ENCODE results near the gene TMEM256.

Gene TMEM256

GRCh38 chr17:7438656-7439460 is 35.0 kb upstream of the TMEM256 start:
- H3K4me1 ChIP-seq (ENCODE audit: control insufficient read depth, insufficient read depth, low read length) = peaks cover 11% of the 10 kb centered on the region

GRCh38 chr17:7437950-7438614 is 34.2 kb upstream of the TMEM256 start:
- Histone ChIP-seq H3K36me3 (ENCODE audit: control insufficient read depth, insufficient read depth, low read length) (peaks cover 2% of the 10 kb centered on the region), H3K4me3 (ENCODE audit: low read depth, low read length) (peak overlapping the region; percentile 87), H3K4me1 (ENCODE audit: control insufficient read depth, insufficient read depth, low read length) (peaks cover 11% of the 10 kb centered on the region), H3K9ac (ENCODE audit: low read depth, low read length) (no peak overlapping the region), H3K27me3 (ENCODE audit: control insufficient read depth, insufficient read depth, low read length) (peaks cover 14% of the 10 kb centered on the region), H3K9me3 (ENCODE audit: control insufficient read depth, insufficient read depth, low read length) (no peaks in the 10 kb centered on the region)

More at GRCh38 chr17:7438656-7439460, 35.0 kb upstream of the TMEM256 start:
- H3K36me3 ChIP-seq (ENCODE audit: control insufficient read depth, insufficient read depth, low read length) = peaks cover 2% of the 10 kb centered on the region
- no peaks in the 10 kb centered on the region for H3K9me3 ChIP-seq (ENCODE audit: control insufficient read depth, insufficient read depth, low read length)
- no peak overlapping the region for H3K9ac ChIP-seq (ENCODE audit: low read depth, low read length)
- H3K27me3 ChIP-seq (ENCODE audit: control insufficient read depth, insufficient read depth, low read length) = peaks cover 19% of the 10 kb centered on the region
- peak overlapping the region; percentile 87 for H3K4me3 ChIP-seq (ENCODE audit: low read depth, low read length)

DNA sequence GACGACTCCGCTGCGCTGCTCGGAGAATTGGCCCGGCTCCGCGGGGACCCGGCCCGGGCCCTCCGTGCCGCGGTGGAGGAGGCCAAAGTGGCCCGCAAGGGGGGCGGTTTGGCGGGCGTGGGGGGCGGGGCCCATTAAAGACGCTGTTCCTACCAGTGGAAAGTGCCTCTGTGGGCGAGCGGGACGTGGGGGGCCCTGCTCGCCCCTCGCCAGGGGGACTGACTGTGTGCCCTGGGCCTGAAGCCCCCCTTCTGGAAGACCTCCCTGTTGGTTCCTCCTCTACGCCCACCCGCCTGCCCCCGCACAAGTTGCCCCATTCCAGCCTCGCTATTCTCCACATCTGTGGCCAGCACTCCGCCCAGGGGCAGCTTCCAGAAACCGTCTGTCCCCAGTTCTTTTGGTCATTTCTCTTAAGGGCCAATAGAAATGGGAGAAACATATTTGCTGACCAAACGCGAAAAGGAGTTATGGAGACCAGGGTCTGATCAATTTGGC is 33.5 kb upstream of the TMEM256 start:
- peak overlapping the region; percentile 63 for H3K4me3 ChIP-seq (ENCODE audit: low read depth, low read length)
- no peak overlapping the region for H3K9ac ChIP-seq (ENCODE audit: low read depth, low read length)
- H3K9me3 ChIP-seq (ENCODE audit: control insufficient read depth, insufficient read depth, low read length) = no peaks in the 10 kb centered on the region

GRCh38 chr17:7436556-7437368 is 32.9 kb upstream of the TMEM256 start:
- Histone ChIP-seq H3K36me3 (ENCODE audit: control insufficient read depth, insufficient read depth, low read length) (no peaks in the 10 kb centered on the region), H3K9ac (ENCODE audit: low read depth, low read length) (no peak overlapping the region), H3K9me3 (ENCODE audit: control insufficient read depth, insufficient read depth, low read length) (no peaks in the 10 kb centered on the region), H3K4me3 (ENCODE audit: low read depth, low read length) (peak overlapping the region; percentile 63), H3K4me1 (ENCODE audit: control insufficient read depth, insufficient read depth, low read length) (peaks cover 11% of the 10 kb centered on the region), H3K27me3 (ENCODE audit: control insufficient read depth, insufficient read depth, low read length) (peaks cover 12% of the 10 kb centered on the region)

More for the DNA sequence above, 33.5 kb upstream of the TMEM256 start:
- Histone ChIP-seq H3K27me3 (ENCODE audit: control insufficient read depth, insufficient read depth, low read length) (peaks cover 14% of the 10 kb centered on the region), H3K36me3 (ENCODE audit: control insufficient read depth, insufficient read depth, low read length) (no peaks in the 10 kb centered on the region), H3K4me1 (ENCODE audit: control insufficient read depth, insufficient read depth, low read length) (peaks cover 11% of the 10 kb centered on the region)

GRCh38 chr17:7435676-7436555 is 32.0 kb upstream of the TMEM256 start:
- H3K36me3 ChIP-seq (ENCODE audit: control insufficient read depth, insufficient read depth, low read length) = no peaks in the 10 kb centered on the region
- H3K4me3 ChIP-seq (ENCODE audit: low read depth, low read length) = peak overlapping the region; percentile 63
- H3K9me3 ChIP-seq (ENCODE audit: control insufficient read depth, insufficient read depth, low read length) = no peaks in the 10 kb centered on the region
- peaks cover 7% of the 10 kb centered on the region for H3K4me1 ChIP-seq (ENCODE audit: control insufficient read depth, insufficient read depth, low read length)
- peak overlapping the region; percentile 37 for H3K9ac ChIP-seq (ENCODE audit: low read depth, low read length)
- peaks cover 10% of the 10 kb centered on the region for H3K27me3 ChIP-seq (ENCODE audit: control insufficient read depth, insufficient read depth, low read length)

GRCh38 chr17:7432296-7432695 is 28.4 kb upstream of the TMEM256 start:
- Histone ChIP-seq H3K4me3 (ENCODE audit: low read depth, low read length) (no peak overlapping the region), H3K27me3 (ENCODE audit: control insufficient read depth, insufficient read depth, low read length) (no peaks in the 10 kb centered on the region), H3K9ac (ENCODE audit: low read depth, low read length) (no peak overlapping the region), H3K4me1 (ENCODE audit: control insufficient read depth, insufficient read depth, low read length) (no peaks in the 10 kb centered on the region), H3K9me3 (ENCODE audit: control insufficient read depth, insufficient read depth, low read length) (no peaks in the 10 kb centered on the region), H3K36me3 (ENCODE audit: control insufficient read depth, insufficient read depth, low read length) (no peaks in the 10 kb centered on the region)

DNA sequence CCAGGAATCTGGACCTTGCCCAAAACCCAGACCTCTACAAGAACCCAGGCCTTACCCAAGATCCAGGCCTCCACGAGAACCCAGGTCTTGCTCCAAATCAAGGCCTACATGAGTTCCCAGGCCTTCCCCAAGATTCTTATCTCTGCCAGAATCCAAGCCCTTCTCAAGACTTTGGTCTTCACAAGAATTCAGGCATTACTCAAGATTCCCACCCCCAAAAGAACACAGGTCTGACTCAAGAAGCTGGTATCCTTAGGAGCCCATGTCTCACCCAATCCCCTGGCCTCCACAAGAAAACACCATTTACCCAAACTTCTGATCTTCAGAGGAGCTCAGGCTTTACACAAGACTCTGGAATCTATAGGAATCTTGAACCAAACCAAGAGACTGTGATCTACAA is 27.3 kb upstream of the TMEM256 start:
- no peak overlapping the region for H3K4me3 ChIP-seq (ENCODE audit: low read depth, low read length)
- no peak overlapping the region for H3K9ac ChIP-seq (ENCODE audit: low read depth, low read length)
- H3K27me3 ChIP-seq (ENCODE audit: control insufficient read depth, insufficient read depth, low read length) = no peaks in the 10 kb centered on the region
- no peaks in the 10 kb centered on the region for H3K9me3 ChIP-seq (ENCODE audit: control insufficient read depth, insufficient read depth, low read length)
- H3K36me3 ChIP-seq (ENCODE audit: control insufficient read depth, insufficient read depth, low read length) = no peaks in the 10 kb centered on the region
- H3K4me1 ChIP-seq (ENCODE audit: control insufficient read depth, insufficient read depth, low read length) = no peaks in the 10 kb centered on the region

GRCh38 chr17:7429722-7430121 is 25.8 kb upstream of the TMEM256 start:
- no peaks in the 10 kb centered on the region for H3K27me3 ChIP-seq (ENCODE audit: control insufficient read depth, insufficient read depth, low read length)
- no peak overlapping the region for H3K4me3 ChIP-seq (ENCODE audit: low read depth, low read length)
- H3K4me1 ChIP-seq (ENCODE audit: control insufficient read depth, insufficient read depth, low read length) = no peaks in the 10 kb centered on the region
- H3K9me3 ChIP-seq (ENCODE audit: control insufficient read depth, insufficient read depth, low read length) = no peaks in the 10 kb centered on the region
- H3K36me3 ChIP-seq (ENCODE audit: control insufficient read depth, insufficient read depth, low read length) = no peaks in the 10 kb centered on the region
- no peak overlapping the region for H3K9ac ChIP-seq (ENCODE audit: low read depth, low read length)

DNA sequence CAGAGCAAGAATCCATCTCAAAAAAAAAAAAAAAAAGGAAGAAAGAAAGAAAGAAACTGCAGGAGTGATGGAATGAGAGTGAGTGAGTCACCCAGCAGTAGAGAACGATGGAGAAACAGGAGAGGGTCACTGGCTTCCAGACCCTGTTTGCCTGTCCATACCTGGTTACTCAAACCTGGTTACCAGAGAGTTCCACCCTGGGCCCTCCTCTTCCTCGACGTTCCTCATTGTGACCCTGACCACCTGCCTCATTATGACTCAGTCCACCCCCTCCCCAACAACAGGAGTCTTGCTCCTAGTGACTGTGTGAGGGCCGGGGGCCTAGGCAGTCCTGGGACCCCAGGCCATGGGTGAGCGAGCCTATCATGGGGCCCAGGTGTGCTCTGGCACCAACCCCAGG is 24.7 kb upstream of the TMEM256 start, which contains the start of gene SPEM3:
Gene SPEM3, plus strand, starts transcription at position 301 of the 400 bp plus-strand sequence. Its CDS starts 46 bp downstream, at position 347.
- no peaks in the 10 kb centered on the region for H3K36me3 ChIP-seq (ENCODE audit: control insufficient read depth, insufficient read depth, low read length)
- no peaks in the 10 kb centered on the region for H3K9me3 ChIP-seq (ENCODE audit: control insufficient read depth, insufficient read depth, low read length)
- no peaks in the 10 kb centered on the region for H3K27me3 ChIP-seq (ENCODE audit: control insufficient read depth, insufficient read depth, low read length)
- no peaks in the 10 kb centered on the region for H3K4me1 ChIP-seq (ENCODE audit: control insufficient read depth, insufficient read depth, low read length)
- no peak within 1 kb of the TSS for H3K9ac ChIP-seq (ENCODE audit: low read depth, low read length)
- no peak within 1 kb of the TSS for H3K4me3 ChIP-seq (ENCODE audit: low read depth, low read length)

- no peak overlapping the region for H3K9ac ChIP-seq (ENCODE audit: low read depth, low read length)
Observed at GRCh38 chr17:7427549-7427948, 23.7 kb upstream of the TMEM256 start.

More at GRCh38 chr17:7427549-7427948, 23.7 kb upstream of the TMEM256 start:
- Histone ChIP-seq H3K36me3 (ENCODE audit: control insufficient read depth, insufficient read depth, low read length) (no peaks in the 10 kb centered on the region), H3K4me1 (ENCODE audit: control insufficient read depth, insufficient read depth, low read length) (no peaks in the 10 kb centered on the region), H3K27me3 (ENCODE audit: control insufficient read depth, insufficient read depth, low read length) (no peaks in the 10 kb centered on the region), H3K4me3 (ENCODE audit: low read depth, low read length) (no peak overlapping the region), H3K9me3 (ENCODE audit: control insufficient read depth, insufficient read depth, low read length) (no peaks in the 10 kb centered on the region)
